ENCODE data around the gene PDX1. TPM values are rescaled to one million over a fixed set of nuclear protein-coding genes. Genes with fewer than 3 reads are reported as not detected.

PDX1 gene
- total and polyA plus RNA-seq, 9 of the 15 experiments (the other 6 are each of a cell fraction or from before 2014, with no cell fraction given), result not detected

DNA sequence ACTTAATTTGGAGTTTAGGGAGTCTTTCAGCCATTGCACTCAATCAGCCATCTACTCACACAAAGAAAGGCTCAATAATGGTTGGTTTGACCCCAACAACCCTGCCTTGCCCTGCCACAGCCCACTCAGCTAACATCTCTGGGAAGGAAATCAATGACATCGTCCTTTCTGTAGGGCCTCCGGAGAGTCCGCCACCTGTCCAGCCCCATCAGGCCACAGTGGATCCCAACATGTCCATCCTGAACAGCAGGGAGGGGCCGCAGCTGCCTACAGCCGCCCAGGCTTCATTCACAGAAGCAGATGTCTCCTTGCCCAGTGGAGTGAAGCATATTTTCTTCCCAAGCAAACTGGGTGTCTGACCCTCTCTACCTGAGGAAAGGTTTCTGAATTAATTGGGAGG lies 53.5 kb downstream of the PDX1 start (continued):
- TF ChIP-seq ZNF561 (CRISPR knock-in tag; conservative IDR thresholded peaks at IDR 0.05) (no peak), HOXB6 (CRISPR knock-in tag; IDR thresholded peaks at IDR 0.05; ENCODE audit: borderline replicate concordance) (no peak)
- TF ChIP-seq, protein P1, sequence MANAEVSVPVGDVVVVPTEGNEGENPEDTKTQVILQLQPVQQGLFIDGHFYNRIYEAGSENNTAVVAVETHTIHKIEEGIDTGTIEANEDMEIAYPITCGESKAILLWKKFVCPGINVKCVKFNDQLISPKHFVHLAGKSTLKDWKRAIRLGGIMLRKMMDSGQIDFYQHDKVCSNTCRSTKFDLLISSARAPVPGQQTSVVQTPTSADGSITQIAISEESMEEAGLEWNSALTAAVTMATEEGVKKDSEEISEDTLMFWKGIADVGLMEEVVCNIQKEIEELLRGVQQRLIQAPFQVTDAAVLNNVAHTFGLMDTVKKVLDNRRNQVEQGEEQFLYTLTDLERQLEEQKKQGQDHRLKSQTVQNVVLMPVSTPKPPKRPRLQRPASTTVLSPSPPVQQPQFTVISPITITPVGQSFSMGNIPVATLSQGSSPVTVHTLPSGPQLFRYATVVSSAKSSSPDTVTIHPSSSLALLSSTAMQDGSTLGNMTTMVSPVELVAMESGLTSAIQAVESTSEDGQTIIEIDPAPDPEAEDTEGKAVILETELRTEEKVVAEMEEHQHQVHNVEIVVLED (CRISPR knock-in tag; IDR thresholded peaks at IDR 0.05), result no peak
- TF ChIP-seq, protein P2, sequence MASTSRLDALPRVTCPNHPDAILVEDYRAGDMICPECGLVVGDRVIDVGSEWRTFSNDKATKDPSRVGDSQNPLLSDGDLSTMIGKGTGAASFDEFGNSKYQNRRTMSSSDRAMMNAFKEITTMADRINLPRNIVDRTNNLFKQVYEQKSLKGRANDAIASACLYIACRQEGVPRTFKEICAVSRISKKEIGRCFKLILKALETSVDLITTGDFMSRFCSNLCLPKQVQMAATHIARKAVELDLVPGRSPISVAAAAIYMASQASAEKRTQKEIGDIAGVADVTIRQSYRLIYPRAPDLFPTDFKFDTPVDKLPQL (IDR thresholded peaks at IDR 0.05; ENCODE audit: extremely low read depth, insufficient read length), result no peak

DNA sequence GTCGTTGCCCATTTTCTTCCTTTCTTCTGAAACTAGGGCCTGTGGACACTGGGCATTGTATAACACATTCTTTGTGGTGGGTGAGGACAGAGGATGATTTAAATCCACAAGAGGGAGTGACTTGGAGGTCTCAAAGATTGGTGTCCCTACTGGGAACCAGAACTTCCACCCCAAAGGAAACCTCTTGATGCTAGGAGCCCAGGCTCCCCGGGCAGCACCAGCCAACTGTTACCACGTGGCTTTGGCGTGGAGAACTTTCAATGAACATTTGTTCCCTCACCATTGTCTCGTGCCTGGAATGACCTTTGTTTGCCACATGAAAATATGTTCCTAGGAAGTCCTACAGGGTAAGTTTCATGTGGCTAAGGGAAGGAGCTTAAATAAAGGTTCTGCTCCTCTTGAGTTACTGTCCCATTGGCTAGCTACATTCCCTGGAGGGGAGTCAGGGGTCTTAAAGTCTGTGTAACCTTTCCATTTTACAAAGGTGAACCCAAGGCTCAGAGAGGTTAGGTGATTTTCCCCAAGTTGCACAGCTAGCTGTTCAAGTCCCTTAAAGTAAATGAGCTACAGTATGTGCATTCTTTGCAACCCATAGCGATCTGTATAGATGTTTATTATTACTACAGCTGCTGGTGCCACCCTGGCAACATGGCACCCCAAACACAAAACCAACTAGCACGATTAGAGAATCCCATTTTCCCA lies 54.3 kb downstream of the PDX1 start:
- Histone ChIP-seq H3K9me3 (replicated peaks; ENCODE audit: control insufficient read depth, insufficient read depth, low read depth, low read length) (no peaks in the 10 kb centered on the region), H3K36me3 (ENCODE audit: control insufficient read depth, insufficient read depth, low read length) (no peaks in the 10 kb centered on the region), H3K27me3 (ENCODE audit: control insufficient read depth in 2 of 2, insufficient read depth in 2 of 2, low read length in 2 of 2) (peaks cover 3 to 58% of the 10 kb centered on the region in 2 experiments; a peak in 3 of 5 replicates), H3K4me2 (ENCODE audit: insufficient read depth, low read length) (no peak overlapping the region), H3K9ac (ENCODE audit: insufficient read depth in 1 of 2, low read depth in 2 of 2, low read length in 2 of 2) (no peak overlapping the region), H3K4me3 (no peak overlapping the region), H4K20me1 (replicated peaks; ENCODE audit: control insufficient read depth, insufficient read depth, low read length) (no peaks in the 10 kb centered on the region), H3K27ac (ENCODE audit: extremely low read depth, low read depth, low read length) (no peak overlapping the region), H3K79me2 (ENCODE audit: control insufficient read depth, insufficient read depth, low read length) (no peaks in the 10 kb centered on the region), H2AFZ (ENCODE audit: low read depth, low read length) (no peak overlapping the region), H3K4me1 (replicated peaks in 1 of 2; ENCODE audit: control insufficient read depth in 2 of 2, insufficient read depth in 2 of 2, low read length in 2 of 2) (0 out of 5 replicates have a peak, but pooled peaks cover 0 to 3% of the 10 kb centered on the region in 2 experiments), H3K9me1 (ENCODE audit: control insufficient read depth, insufficient read depth, low read length) (no peaks in the 10 kb centered on the region)
- CTCF ChIA-PET (ENCODE audit: low intra/inter-chr PET ratio), result no interaction called here
- in situ Hi-C loops (cut with MboI), result loop anchor here (25.0 kb wide), 1 partner anchor 462 kb away; no protein-coding TSS in a partner anchor
- POLR2A ChIA-PET, result interaction anchor here (0.6 kb wide), 1 partner anchor 1092 kb away, joined by 3 read pairs; no protein-coding TSS in a partner anchor
- 0% methylated on average over 7 of the region's 7 CpGs for WGBS (ENCODE audit: insufficient coverage, low coverage, missing lambda C conversion rate)
- ATAC-seq (no peak), DNase-seq (ENCODE audit: extremely low read depth in 1 of 4, low spot score in 3 of 4) (no peak), FAIRE-seq (no peak)
- intact Hi-C loops (cut with micrococcal nuclease), result no loop called here
- BruUV-seq (replicated peaks), result no TSS peak
- TF ChIP-seq COPS2 (conservative IDR thresholded peaks at IDR 0.05) (no peak), RFX7 (CRISPR knock-in tag; IDR thresholded peaks at IDR 0.05) (no peak), SMARCB1 (IDR thresholded peaks at IDR 0.05; ENCODE audit: insufficient read length, low read depth) (no peak), NONO (IDR thresholded peaks at IDR 0.05; ENCODE audit: low read depth in 2 of 2, low read length in 1 of 2) (no peak), ZNF212 (CRISPR knock-in tag; IDR thresholded peaks at IDR 0.05) (no peak), ZFP36 (IDR thresholded peaks at IDR 0.05; ENCODE audit: low read depth, low read length, partially characterized antibody) (peak; percentile 40), ZNF316 (IDR thresholded peaks at IDR 0.05) (no peak), FOSL1 (tag; conservative IDR thresholded peaks at IDR 0.05) (no peak), ZNF445 (CRISPR knock-in tag; IDR thresholded peaks at IDR 0.05; ENCODE audit: low read depth) (no peak)
- TF ChIP-seq, protein P3, sequence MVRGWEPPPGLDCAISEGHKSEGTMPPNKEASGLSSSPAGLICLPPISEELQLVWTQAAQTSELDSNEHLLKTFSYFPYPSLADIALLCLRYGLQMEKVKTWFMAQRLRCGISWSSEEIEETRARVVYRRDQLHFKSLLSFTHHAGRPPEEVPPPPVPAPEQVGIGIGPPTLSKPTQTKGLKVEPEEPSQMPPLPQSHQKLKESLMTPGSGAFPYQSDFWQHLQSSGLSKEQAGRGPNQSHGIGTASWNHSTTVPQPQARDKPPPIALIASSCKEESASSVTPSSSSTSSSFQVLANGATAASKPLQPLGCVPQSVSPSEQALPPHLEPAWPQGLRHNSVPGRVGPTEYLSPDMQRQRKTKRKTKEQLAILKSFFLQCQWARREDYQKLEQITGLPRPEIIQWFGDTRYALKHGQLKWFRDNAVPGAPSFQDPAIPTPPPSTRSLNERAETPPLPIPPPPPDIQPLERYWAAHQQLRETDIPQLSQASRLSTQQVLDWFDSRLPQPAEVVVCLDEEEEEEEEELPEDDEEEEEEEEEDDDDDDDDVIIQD (CRISPR knock-in tag; IDR thresholded peaks at IDR 0.05), result no peak
- TF ChIP-seq, protein P4, sequence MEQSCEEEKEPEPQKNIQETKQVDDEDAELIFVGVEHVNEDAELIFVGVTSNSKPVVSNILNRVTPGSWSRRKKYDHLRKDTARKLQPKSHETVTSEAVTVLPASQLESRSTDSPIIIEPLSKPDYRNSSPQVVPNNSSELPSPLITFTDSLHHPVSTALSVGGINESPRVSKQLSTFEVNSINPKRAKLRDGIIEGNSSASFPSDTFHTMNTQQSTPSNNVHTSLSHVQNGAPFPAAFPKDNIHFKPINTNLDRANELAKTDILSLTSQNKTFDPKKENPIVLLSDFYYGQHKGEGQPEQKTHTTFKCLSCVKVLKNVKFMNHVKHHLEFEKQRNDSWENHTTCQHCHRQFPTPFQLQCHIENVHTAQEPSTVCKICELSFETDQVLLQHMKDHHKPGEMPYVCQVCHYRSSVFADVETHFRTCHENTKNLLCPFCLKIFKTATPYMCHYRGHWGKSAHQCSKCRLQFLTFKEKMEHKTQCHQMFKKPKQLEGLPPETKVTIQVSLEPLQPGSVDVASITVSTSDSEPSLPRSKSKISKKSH (CRISPR knock-in tag; IDR thresholded peaks at IDR 0.05), result no peak

Data from K562 (cell line).